ENCODE data around the gene VTN.

DNA sequence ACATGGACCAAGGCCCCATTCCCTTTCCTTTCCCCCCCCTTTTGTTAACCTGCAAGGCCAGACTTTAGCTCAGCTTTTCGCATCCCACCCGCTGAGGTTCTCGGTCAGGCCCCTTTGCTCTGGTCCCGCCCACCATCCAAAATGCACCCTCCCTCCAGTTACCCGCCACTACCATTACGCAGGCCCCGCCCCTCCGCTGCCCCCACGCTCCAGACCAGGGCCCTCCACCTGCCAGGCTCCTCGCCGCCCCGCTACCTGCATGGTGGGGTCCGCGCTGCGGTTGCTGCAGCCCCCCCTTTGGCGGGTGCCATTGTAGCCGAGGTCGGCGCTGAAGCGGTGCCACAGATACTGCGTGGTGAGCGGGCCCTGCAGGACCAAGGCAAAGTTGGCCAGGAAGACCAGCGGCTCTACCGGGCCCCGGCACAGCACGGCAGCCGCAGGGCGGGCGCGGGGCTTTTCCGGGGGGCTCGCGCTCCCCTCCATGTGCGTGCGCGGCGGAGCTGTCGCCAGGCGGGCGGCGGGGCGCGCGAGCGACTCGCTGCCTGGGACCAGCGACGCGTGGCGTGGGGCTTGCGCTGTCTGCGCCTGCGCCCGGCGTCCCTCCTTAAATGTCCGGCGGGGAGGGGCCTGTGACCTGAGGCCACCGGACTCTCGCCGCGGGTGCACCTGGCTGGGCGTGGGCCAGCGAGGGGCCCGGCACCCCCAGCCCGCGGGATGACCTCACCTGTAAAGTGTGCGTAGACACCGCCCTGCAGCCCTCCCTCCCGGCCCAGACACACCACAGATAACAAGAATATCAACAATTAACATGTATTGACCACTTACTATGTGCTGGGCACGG, 35.7 kb upstream of the VTN start, which contains the start of gene SLC46A1:
- TF ChIP-seq, protein P1, sequence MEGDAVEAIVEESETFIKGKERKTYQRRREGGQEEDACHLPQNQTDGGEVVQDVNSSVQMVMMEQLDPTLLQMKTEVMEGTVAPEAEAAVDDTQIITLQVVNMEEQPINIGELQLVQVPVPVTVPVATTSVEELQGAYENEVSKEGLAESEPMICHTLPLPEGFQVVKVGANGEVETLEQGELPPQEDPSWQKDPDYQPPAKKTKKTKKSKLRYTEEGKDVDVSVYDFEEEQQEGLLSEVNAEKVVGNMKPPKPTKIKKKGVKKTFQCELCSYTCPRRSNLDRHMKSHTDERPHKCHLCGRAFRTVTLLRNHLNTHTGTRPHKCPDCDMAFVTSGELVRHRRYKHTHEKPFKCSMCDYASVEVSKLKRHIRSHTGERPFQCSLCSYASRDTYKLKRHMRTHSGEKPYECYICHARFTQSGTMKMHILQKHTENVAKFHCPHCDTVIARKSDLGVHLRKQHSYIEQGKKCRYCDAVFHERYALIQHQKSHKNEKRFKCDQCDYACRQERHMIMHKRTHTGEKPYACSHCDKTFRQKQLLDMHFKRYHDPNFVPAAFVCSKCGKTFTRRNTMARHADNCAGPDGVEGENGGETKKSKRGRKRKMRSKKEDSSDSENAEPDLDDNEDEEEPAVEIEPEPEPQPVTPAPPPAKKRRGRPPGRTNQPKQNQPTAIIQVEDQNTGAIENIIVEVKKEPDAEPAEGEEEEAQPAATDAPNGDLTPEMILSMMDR (conservative IDR thresholded peaks at IDR 0.05 in 1 of 2, IDR thresholded peaks at IDR 0.05 in 1 of 2; ENCODE audit: low read depth in 1 of 2, low read length in 2 of 2): no peak
- TF ChIP-seq EZH2 (IDR thresholded peaks at IDR 0.05; ENCODE audit: low read length, missing control alignments): no peak

All from fibroblast of lung (primary cell).